GM18498 (cell line): Measurements from ENCODE around the gene MLEC.

Source experiments
- ATAC-seq: cut with Tn5 transposase; IDR thresholded peaks from one replicate; pipeline ENCODE4 v1.9.1; 2021; ENCODE audit warnings: mild to moderate bottlenecking, moderate library complexity; ENCODE audit not compliant: unreplicated experiment

Gene MLEC

GRCh38 chr12:120686690-120687577 lies at the start of gene MLEC:
Gene MLEC (plus strand): TSS chr12:120687149. CDS start chr12:120687297, 148 bp downstream.
- ATAC-seq: peak; percentile 73

GRCh38 chr12:120639771-120640721 lies 46.9 kb upstream of the MLEC start, which contains the start of gene CABP1:
Gene CABP1 (plus strand): TSS chr12:120640626. CDS start chr12:120640686, 60 bp downstream.
- ATAC-seq: peak; percentile 70

- ATAC-seq: peak; percentile 50
Measured at GRCh38 chr12:120640861-120641833, 45.8 kb upstream of the MLEC start.

GRCh38 chr12:120642121-120642520 lies 44.8 kb upstream of the MLEC start:
- no peak for ATAC-seq

- ATAC-seq: no peak
Measured at GRCh38 chr12:120642826-120643225, 44.1 kb upstream of the MLEC start.

- no peak for ATAC-seq
Measured at GRCh38 chr12:120643574-120643973, 43.4 kb upstream of the MLEC start.

GRCh38 chr12:120646044-120646443 lies 40.9 kb upstream of the MLEC start:
- ATAC-seq: no peak

GRCh38 chr12:120647375-120647755 lies 39.6 kb upstream of the MLEC start:
- no peak for ATAC-seq

GRCh38 chr12:120649442-120650232 lies 37.3 kb upstream of the MLEC start:
- no peak for ATAC-seq

- ATAC-seq: no peak
Measured at GRCh38 chr12:120650233-120650690, 36.7 kb upstream of the MLEC start.

GRCh38 chr12:120651821-120652220 lies 35.1 kb upstream of the MLEC start:
- no peak for ATAC-seq

GRCh38 chr12:120652656-120653435 lies 34.1 kb upstream of the MLEC start:
- no peak for ATAC-seq

GRCh38 chr12:120653611-120654010 lies 33.3 kb upstream of the MLEC start:
- no peak for ATAC-seq

GRCh38 chr12:120654656-120655055 lies 32.3 kb upstream of the MLEC start:
- no peak for ATAC-seq

GRCh38 chr12:120656008-120656407 lies 30.9 kb upstream of the MLEC start:
- ATAC-seq: no peak

- ATAC-seq: no peak
Measured at GRCh38 chr12:120658286-120659150, 28.4 kb upstream of the MLEC start.

GRCh38 chr12:120659151-120659525 lies 27.8 kb upstream of the MLEC start:
- no peak for ATAC-seq

GRCh38 chr12:120661432-120661831 lies 25.5 kb upstream of the MLEC start:
- ATAC-seq: no peak
